MM.1S (cell line): ENCODE results near the gene RBBP7.

Experiments
- DNase-seq: peaks from one replicate; pipeline ENCODE4 v3.0.0-alpha.2; 2015
- H2AFZ ChIP-seq: fragments of 300-600 bp; sonication (generic); 2 replicates; pipeline ENCODE4 v1.6.0; 2016; ENCODE audit warnings: antibody characterized with exemption, low read length
- H3F3A ChIP-seq: fragments of 300-600 bp; sonication (generic); 2 replicates; pipeline ENCODE4 v1.6.1; 2016; ENCODE audit warnings: mild to moderate bottlenecking, antibody characterized with exemption, low read length, moderate library complexity, mixed read lengths; ENCODE audit not compliant: insufficient read depth
- H3K27ac ChIP-seq: fragments of 300-600 bp; sonication (generic); 2 replicates; pipeline ENCODE4 v1.5.1; 2016; ENCODE audit warnings: mild to moderate bottlenecking, low read length
- H3K27me3 ChIP-seq: fragments of 300-600 bp; sonication (generic); replicated peaks from 2 replicates; pipeline ENCODE4 v1.6.0; 2016; ENCODE audit warnings: low read length; ENCODE audit not compliant: insufficient read depth
- H3K36me3 ChIP-seq: fragments of 300-600 bp; sonication (generic); replicated peaks from 2 replicates; pipeline ENCODE4 v1.6.1; 2016; ENCODE audit warnings: mild to moderate bottlenecking, low read length, mixed read lengths; ENCODE audit not compliant: insufficient read depth
- H3K4me1 ChIP-seq: fragments of 300-600 bp; sonication (generic); 2 replicates; pipeline ENCODE4 v1.6.1; 2016; ENCODE audit warnings: low read length, mixed read lengths
- H3K4me2 ChIP-seq: fragments of 300-600 bp; sonication (generic); 2 replicates; pipeline ENCODE4 v1.6.0; 2016; ENCODE audit warnings: low read depth, low read length
- H3K4me3 ChIP-seq: fragments of 300-600 bp; sonication (generic); 2 replicates; pipeline ENCODE4 v1.5.1; 2016; ENCODE audit warnings: low read length, mixed read lengths
- H3K79me2 ChIP-seq: fragments of 300-600 bp; sonication (generic); 2 replicates; pipeline ENCODE4 v1.6.1; 2016; ENCODE audit warnings: mixed run types, low read length, mixed read lengths
- H3K9ac ChIP-seq: fragments of 300-600 bp; sonication (generic); 2 replicates; pipeline ENCODE4 v1.6.1; 2016; ENCODE audit warnings: low read length, mixed read lengths
- H3K9me2 ChIP-seq: fragments of 300-600 bp; sonication (generic); replicated peaks from 2 replicates; pipeline ENCODE4 v1.6.1; 2016; ENCODE audit warnings: mild to moderate bottlenecking, low read length, mixed read lengths; ENCODE audit not compliant: insufficient read depth
- H3K9me3 ChIP-seq: fragments of 300-600 bp; sonication (generic); replicated peaks from 2 replicates; pipeline ENCODE4 v1.6.1; 2016; ENCODE audit warnings: mild to moderate bottlenecking, low read length, mixed read lengths; ENCODE audit not compliant: insufficient read depth
- H4K20me1 ChIP-seq: fragments of 300-600 bp; sonication (generic); 2 replicates; pipeline ENCODE4 v1.6.1; 2016; ENCODE audit warnings: mild to moderate bottlenecking, low read length, moderate library complexity, mixed read lengths; ENCODE audit not compliant: insufficient read depth
- EZH2 ChIP-seq: fragments of 300-600 bp; sonication (generic); optimal IDR thresholded peaks from 2 replicates; pipeline ENCODE3; 2017; ENCODE audit warnings: low read depth, mild to moderate bottlenecking, antibody characterized with exemption, low read length, mixed read lengths
- EZH2phosphoT487 ChIP-seq: fragments of 300-600 bp; sonication (generic); IDR thresholded peaks from 2 replicates; pipeline ENCODE4 v1.6.1; 2018; ENCODE audit warnings: antibody characterized with exemption, low read length
- TF ChIP-seq, protein P1 (sequence below): fragments of 300-600 bp; sonication (generic); IDR thresholded peaks from 2 replicates; pipeline ENCODE4 v1.5.1; 2016; ENCODE audit warnings: antibody characterized with exemption, low read length, mixed read lengths

Gene RBBP7

DNA sequence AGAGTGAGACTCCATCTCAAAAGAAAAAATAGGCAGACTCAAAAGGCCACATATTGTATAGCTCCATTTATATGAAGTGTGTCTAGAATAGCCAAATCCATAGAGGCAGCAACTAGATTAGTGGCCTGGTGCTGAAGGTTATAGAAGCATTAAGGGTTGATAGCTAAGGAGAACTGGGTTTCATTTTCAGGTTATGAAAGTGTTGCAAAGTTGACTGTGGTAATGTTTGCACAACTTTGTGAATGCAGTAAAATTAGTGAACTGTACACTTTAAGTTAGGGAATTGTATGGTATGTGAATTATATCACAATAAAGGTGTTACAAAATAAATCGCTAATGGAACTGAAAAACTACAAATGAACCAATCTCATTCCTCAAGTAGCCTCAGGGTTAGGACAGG is 55.6 kb downstream of the RBBP7 start:
- no peak overlapping the region for H3K4me3 ChIP-seq
- H3K79me2 ChIP-seq: peaks cover 59% of the 10 kb centered on the region
- no peaks in the 10 kb centered on the region for H3F3A ChIP-seq
- H3K9ac ChIP-seq: no peak overlapping the region
- no peak for DNase-seq
- H3K4me2 ChIP-seq: no peak overlapping the region
- no peaks in the 10 kb centered on the region for H3K27me3 ChIP-seq
- H3K9me3 ChIP-seq: no peaks in the 10 kb centered on the region
- no peaks in the 10 kb centered on the region for H3K9me2 ChIP-seq
- no peaks in the 10 kb centered on the region for H3K4me1 ChIP-seq
- no peaks in the 10 kb centered on the region for H4K20me1 ChIP-seq
- H3K27ac ChIP-seq: no peak overlapping the region
- no peak for TF ChIP-seq EZH2phosphoT487
- no peak overlapping the region for H2AFZ ChIP-seq
- no peaks in the 10 kb centered on the region for H3K36me3 ChIP-seq

DNA sequence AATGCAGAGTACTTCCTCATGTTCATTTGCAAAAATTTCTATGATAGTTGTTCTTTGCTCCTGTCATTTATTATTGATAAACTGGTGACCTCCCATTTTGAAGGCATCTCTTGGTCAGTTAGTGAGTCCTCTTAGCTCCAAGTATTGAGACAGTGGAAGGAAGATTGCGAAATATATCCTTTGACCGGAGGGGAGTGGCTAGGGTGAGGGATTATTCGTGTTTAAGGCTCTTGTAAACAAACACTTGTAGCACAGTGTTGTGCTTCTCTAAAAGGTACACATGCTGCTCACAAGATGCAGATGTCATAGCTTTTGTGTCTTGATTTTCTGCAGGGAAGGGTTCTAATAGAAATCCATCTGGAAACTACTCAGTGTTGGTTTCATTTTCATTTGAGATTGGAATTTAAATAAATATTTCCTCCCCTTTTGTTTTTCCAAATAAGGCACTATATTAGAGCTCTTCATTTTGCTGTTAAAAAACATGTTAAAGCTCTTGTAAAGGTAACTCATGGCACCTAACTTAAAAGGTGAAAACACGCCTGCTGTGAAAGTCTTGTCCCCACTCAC is 62.1 kb downstream of the RBBP7 start:
- no peak overlapping the region for H2AFZ ChIP-seq
- no peak overlapping the region for H3K9ac ChIP-seq
- no peak overlapping the region for H3K4me2 ChIP-seq
- no peak overlapping the region for H3K27ac ChIP-seq
- peaks cover 3% of the 10 kb centered on the region; the same call in 1 of the 2 replicates for H4K20me1 ChIP-seq
- no peaks in the 10 kb centered on the region for H3K4me1 ChIP-seq
- no peaks in the 10 kb centered on the region for H3F3A ChIP-seq
- no peaks in the 10 kb centered on the region for H3K9me3 ChIP-seq
- no peaks in the 10 kb centered on the region for H3K36me3 ChIP-seq
- peaks cover 79% of the 10 kb centered on the region for H3K79me2 ChIP-seq
- no peak overlapping the region for H3K4me3 ChIP-seq
- no peaks in the 10 kb centered on the region for H3K27me3 ChIP-seq
- no peaks in the 10 kb centered on the region for H3K9me2 ChIP-seq
- DNase-seq: no peak
- TF ChIP-seq EZH2 (no peak), EZH2phosphoT487 (no peak)
- TF ChIP-seq, protein P1, sequence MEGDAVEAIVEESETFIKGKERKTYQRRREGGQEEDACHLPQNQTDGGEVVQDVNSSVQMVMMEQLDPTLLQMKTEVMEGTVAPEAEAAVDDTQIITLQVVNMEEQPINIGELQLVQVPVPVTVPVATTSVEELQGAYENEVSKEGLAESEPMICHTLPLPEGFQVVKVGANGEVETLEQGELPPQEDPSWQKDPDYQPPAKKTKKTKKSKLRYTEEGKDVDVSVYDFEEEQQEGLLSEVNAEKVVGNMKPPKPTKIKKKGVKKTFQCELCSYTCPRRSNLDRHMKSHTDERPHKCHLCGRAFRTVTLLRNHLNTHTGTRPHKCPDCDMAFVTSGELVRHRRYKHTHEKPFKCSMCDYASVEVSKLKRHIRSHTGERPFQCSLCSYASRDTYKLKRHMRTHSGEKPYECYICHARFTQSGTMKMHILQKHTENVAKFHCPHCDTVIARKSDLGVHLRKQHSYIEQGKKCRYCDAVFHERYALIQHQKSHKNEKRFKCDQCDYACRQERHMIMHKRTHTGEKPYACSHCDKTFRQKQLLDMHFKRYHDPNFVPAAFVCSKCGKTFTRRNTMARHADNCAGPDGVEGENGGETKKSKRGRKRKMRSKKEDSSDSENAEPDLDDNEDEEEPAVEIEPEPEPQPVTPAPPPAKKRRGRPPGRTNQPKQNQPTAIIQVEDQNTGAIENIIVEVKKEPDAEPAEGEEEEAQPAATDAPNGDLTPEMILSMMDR: no peak

DNA sequence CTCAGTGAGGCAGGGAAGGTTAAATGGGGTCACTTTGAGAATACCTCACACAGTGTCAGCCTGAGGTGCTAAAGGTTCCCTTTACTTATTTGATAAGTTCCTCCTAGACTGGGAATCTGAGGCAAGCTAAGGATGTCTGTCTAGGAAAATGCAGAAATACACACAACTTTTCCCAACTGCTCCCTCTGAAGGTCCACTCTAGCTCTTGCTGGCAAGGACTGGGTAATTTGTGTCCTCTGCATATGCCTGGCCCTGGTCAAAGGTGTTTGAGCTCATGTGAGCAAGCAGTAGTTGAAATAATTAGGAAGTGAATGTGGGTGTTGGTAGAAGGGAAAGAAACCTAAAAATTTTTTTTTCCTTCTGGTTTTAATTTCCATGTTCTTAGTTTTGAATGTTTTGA is 62.6 kb downstream of the RBBP7 start:
- H3K27me3 ChIP-seq: no peaks in the 10 kb centered on the region
- H3F3A ChIP-seq: no peaks in the 10 kb centered on the region
- H3K4me3 ChIP-seq: no peak overlapping the region
- H3K36me3 ChIP-seq: no peaks in the 10 kb centered on the region
- H3K9me3 ChIP-seq: no peaks in the 10 kb centered on the region
- no peak for DNase-seq
- H4K20me1 ChIP-seq: peaks cover 3% of the 10 kb centered on the region; the same call in 1 of the 2 replicates
- no peaks in the 10 kb centered on the region for H3K4me1 ChIP-seq
- TF ChIP-seq EZH2: no peak
- TF ChIP-seq, protein P1: peak; percentile 23
- H3K9ac ChIP-seq: no peak overlapping the region
- H3K27ac ChIP-seq: no peak overlapping the region
- peaks cover 79% of the 10 kb centered on the region for H3K79me2 ChIP-seq
- no peak overlapping the region for H2AFZ ChIP-seq
- H3K9me2 ChIP-seq: no peaks in the 10 kb centered on the region
- no peak overlapping the region for H3K4me2 ChIP-seq

DNA sequence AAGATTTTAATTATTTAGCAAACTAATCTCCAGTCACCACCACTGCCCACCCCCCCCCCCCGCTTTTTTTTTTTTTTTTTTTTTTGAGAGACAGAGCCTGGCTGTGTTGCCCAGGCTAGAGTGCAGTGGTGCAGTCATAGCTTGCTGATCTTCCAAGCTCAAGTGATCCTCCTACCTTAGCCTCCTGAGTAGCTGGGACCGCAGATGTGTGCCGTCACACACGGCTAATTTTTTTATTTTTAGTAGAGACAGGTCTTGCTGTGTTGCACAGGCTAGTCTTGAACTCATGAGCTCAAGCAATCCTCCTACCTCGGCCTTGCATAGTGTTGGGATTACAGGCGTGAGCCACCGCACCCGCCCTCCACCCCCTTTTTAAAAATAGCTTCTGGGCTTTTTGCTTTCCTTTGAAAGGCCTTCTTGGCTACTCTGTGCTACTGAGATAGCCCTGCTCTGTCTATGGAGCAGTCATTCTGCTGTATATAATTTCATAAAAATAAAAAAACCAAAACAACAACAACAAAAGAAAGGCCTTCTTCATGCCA is 65.2 kb downstream of the RBBP7 start:
- no peak overlapping the region for H3K9ac ChIP-seq
- H3K9me2 ChIP-seq: no peaks in the 10 kb centered on the region
- no peak for TF ChIP-seq EZH2phosphoT487
- TF ChIP-seq, protein P1: no peak
- no peak for TF ChIP-seq EZH2
- H3K4me1 ChIP-seq: no peaks in the 10 kb centered on the region
- no peaks in the 10 kb centered on the region for H3K9me3 ChIP-seq
- no peak overlapping the region for H3K27ac ChIP-seq
- no peak overlapping the region for H3K4me3 ChIP-seq
- no peak overlapping the region for H2AFZ ChIP-seq
- H3K27me3 ChIP-seq: no peaks in the 10 kb centered on the region
- H3K4me2 ChIP-seq: no peak overlapping the region
- peaks cover 3% of the 10 kb centered on the region; the same call in 1 of the 2 replicates for H4K20me1 ChIP-seq
- H3K79me2 ChIP-seq: peaks cover 80% of the 10 kb centered on the region
- no peaks in the 10 kb centered on the region for H3K36me3 ChIP-seq
- DNase-seq: no peak
- no peaks in the 10 kb centered on the region for H3F3A ChIP-seq
